HG03108 (cell line): Measurements from ENCODE around the gene PILRB.
"Not testable (repeated sequence)": the region's sequence is repeated elsewhere in the genome, so short reads cannot be mapped to it uniquely, and the experiment has no call there.

ENCODE experiments used
- ATAC-seq: cut with Tn5 transposase; IDR thresholded peaks from one replicate; pipeline ENCODE4 v1.9.1; 2021; ENCODE audit warnings: moderate library complexity; ENCODE audit not compliant: unreplicated experiment

Gene PILRB

DNA sequence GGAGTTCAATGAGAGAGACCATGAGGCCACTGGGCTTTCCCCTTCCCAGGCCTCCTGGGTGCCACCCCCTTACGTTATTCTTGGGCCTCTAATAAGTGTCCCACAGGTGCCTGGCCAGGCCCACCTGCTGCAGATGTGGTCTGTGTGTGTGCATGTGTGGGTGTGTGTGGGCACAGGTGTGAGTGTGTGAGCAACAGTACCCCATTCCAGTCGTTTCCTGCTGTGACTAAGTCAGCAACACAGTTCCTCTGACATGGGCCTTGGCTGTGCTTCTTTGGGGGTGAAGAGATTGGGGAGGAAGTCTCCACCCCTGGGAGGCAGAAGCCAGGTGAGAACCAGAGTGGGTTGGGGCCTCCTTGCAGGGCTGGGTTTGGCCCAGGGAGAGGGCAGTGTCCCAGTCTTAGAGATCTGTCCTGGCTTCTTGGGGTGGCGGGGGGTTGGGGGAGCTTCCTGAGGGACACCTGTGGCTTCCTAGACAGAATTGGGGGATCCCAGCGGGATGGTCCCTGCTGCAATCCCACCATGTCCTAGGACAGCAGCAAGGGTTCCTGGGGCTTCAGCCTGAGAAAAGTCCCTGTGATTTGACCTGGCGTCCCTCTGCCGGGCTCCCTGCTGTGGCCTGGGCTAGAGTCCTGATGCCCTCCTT lies 4.1 kb upstream of the PILRB start:
- ATAC-seq: no peak

DNA sequence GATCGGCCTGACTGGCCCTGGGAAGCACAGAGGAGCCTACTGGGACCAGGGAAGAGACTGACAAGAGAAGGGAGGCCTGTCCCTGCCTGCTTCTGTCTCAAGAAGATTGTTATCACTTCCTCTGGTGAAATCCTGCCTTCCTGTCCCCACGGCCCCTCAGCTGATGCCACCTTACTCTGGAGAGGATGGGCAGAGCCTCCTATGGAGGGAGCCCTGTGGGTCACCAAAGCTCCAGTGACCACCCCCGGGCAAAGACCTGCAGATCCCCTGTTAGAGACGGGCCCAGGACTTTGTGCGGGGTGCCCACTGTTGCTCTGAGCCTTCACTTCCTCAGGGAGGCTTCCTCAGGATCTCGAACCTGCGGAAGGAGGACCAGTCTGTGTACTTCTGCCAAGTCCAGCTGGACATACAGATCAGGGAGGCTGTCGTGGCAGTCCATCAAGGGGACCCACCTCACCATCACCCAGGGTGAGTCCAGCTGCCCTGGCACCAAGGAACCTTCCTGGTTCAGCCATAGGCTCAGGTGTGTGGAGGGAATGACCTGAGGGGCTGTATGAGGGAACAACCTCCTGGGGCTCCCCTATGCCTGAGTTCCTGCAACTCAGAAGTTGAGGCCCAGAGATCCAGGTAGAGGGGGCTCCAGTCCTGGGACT lies 1.4 kb upstream of the PILRB start:
- ATAC-seq: no peak

DNA sequence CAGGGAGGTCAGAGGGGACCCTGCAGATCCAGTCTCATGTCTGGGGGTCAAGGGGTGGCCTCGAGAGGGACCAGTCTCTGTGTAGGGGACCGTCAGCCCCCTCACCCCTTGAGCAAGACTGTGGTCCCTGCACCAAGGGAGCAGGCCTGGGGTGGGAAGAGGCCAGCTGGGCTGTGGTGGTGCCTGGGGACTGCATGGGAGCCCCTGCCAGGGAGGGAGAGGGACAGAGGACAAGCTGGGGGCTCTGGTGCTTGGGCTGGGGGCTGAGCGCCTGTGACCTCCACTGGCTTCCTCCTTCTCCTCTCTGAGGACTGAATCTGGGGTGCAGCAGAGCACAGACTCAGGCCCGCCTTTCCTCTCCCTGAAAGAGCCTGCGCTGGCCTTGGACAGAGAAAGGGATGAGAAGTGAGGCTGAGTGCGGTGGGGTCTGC lies 771 bp upstream of the PILRB start:
- ATAC-seq: no peak

DNA sequence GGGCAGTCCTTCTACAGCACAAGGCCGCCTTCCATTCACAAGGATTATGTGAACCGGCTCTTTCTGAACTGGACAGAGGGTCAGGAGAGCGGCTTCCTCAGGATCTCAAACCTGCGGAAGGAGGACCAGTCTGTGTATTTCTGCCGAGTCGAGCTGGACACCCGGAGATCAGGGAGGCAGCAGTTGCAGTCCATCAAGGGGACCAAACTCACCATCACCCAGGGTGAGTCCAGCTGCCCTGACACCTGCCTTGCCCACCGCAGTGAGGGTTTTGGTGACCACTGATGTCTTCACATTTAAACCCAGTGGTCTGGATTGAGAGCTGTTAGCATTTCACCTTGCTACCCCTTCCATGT lies 918 bp downstream of the PILRB start:
- no peak for ATAC-seq

DNA sequence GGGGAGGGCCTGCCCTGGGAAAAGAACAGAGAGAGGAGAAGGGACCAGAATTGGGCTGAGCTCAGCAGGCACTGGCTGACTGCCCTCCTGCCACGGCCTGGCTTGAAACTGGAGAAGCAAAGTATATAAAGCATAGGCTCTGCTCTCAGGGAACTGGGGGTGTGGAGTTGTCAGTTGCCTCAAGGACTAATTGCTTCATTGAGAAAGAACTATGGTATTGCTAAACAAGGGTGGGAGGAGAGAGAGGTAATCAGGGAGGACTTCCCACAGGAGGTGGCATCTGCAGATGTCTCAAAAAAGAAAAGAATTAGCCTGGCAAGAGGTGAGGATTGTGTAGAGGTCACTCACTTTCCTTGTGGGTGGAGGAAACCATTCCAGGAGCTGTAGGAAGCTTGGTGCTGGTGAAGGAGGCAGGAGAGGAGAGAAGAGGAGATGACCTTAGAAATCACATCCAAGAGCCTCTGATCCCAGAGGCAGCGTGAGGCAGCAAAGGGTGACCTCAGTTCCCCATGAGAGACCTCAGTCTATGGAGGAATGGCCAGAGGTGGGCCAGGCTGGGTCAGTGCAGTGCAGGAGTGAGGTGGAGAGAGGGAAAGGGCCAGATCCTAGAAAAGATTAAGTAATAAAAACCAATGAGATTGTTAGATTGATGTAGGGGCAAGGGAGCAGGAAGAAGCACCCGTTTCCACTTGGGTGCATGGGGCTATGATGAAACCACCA lies 2.4 kb downstream of the PILRB start:
- ATAC-seq: no peak

DNA sequence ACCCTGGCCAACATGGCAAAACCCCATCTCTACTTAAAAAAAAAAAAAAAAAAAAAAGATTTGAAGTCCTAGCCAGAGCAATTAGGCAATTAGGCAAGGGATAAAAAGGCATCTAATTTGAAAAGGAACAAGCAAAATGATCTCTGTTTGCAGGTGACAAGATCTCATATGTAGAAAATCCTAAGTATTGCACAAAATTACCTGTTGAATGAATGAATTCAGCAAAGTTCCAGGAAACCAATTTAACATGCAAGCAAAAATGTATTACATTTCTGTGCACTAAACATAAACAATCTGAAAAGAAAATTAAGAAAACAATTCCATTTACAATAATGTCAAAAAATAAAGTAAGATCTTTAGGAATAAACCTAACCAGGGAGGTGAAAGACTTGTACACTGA lies 5.2 kb downstream of the PILRB start:
- ATAC-seq: no peak

DNA sequence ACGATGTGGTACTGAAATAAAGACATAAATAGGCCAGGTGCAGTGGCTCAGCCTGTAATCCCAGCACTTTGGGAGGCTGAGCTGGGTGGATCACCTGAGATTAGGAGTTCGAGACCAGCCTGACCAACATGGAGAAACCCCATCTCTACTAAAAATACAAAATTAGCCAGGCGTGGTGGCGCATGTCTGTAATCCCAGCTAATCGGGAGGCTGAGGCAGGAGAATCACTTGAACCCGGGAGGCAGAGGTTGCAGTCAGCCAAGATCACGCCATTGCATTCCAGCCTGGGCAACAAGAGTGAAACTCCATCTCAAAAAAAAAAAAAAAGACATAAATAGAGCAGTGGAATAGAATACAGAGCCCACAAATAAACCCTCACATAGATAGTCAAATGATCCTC lies 5.9 kb downstream of the PILRB start:
- ATAC-seq: not testable (repeated sequence)

DNA sequence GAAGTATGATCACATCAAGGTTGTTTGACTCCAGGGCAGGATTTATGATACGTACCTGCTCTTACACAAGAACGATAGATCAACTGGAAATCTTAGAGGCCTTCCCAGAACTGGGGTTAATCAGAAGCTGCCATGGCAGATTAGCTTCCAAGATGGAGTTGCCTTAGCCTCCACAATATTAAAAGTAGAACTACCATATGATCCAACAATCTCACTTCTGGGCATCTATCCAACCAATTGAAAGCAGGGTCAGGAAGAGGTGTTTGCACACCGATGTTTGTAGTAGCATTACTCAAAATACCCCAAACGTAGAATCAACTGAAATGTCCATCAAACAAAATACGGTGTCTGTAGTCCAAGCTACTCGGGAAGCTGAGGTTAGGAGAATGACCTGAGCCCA lies 6.6 kb downstream of the PILRB start:
- no peak for ATAC-seq

DNA sequence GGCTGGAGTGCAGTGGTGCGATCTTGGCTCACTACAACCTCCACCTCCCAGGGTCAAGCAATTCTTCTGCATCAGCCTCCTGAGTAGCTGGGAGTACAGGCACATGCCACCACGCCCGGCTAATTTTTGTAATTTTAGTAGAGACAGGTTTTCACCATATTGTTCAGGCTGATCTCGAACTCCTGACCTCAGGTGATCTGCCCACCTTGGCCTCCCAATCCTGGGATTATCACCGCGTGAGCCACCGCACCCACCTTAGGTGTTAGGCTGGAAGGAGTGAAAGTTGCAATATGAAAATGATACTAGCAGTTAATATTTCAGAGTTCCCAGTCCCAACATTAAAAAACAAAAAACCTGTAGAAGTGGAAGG lies 8.1 kb downstream of the PILRB start:
- not testable (repeated sequence) for ATAC-seq

DNA sequence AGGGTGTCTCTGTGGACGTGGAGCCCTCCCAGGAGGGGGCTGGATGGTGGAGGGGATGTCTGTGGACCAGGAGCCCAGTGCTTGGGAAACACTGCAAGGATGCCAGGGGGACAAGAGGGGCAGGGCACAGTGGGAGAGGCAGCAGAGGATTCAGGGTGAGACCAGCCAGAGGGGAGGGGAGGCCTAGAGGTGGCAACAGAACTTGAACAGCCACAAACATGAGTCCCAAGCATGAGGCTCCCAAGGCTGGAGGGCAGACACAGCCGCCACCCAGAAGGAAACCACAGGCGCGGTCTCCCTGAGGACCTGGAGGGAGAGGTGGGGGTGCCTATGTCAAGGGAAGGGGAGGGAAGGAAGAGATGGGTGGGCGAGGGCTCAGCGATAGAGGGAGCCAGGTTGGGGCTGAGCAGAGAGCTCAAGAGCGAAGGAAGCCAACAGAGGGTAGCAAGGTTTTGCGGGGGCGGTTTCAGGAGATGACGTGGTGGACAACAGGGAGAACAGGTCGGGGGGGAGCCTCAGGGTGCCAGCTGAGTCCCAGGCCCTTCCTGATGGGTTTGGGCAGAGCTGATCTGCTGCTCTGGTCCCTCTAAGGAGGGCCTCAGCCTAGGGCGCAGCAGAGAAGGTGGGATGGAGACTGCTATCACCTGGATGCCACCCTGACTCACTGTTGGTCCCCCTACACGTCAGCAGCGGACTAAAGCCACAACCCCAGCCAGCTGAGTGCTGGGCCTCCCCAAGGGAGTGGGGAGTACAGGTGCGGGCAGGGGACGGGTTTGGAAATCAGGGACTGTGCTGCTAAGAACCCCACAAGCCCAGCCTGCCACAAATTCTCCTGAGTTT lies 8.7 kb downstream of the PILRB start:
- no peak for ATAC-seq

DNA sequence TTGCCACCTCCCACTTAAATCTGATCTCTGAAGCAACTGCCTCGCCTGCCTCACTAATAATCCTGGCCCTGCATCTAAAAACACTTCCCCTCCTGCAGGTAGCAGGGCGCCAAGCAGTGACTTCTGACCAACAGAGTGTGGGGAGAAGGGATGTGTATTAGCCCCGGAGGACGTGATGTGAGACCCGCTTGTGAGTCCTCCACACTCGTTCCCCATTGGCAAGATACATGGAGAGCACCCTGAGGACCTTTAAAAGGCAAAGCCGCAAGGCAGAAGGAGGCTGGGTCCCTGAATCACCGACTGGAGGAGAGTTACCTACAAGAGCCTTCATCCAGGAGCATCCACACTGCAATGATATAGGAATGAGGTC lies 9.3 kb downstream of the PILRB start:
- no peak for ATAC-seq

DNA sequence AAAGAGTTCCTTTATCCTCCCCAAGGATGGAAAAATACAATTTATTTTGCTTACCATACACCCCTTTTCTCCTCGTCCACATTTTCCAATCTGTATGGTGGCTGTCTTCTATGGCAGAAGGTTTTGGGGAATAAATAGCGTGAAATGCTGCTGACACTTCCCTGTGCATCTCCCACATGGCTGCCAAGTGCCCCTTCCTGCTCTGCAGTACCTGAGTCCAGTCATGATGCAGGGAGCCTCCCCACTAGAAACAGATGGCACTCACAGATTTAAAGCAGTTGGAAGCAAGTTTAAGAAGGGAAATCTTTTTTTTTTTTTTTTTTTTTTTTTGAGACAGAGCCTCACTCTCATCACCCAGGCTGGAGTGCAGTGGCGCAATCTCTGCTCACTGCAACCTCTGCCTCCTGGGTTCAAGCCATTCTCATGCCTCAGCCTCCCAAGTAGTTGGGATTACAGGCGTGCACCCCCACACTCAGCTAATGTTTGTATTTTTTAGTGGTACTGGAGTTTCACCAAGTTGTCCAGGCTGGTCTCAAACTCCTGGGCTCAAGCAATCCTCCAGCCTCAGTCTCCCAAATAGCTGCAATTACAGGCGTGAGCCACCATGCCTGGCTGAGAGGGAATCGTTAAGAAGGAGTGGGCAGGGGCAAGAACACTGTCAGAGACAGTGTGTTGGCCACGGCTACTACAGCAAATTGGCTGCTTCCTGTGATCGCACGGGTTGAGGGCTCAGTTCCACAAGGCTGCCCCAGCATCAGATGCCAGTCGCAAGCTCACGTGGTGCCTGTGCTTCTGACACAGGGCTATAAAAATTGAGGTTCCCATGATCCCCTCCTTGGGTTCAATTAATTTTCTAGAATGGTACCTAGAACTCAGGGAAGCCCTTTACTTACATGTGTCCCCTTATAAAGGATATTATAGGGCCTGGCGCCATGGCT lies 10.0 kb downstream of the PILRB start:
- no peak for ATAC-seq

DNA sequence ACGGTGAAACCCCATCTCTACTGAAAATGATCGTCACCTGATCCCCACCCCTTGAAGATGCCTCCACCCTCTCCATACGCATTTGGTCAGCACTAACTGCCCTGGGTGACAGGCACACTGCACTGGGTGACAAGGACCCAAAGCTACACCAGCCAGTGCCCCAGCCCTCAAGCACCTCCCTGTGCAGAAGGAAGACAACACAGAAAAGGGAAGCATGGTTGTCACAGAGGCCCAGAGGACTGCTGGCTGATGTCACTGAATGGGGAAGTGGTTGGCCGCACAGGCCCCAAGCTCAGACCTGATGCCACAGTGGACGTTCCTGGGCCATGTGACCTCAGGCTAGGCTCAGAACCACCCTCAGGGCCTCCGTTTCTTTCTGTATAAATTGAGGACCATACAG lies 11.2 kb downstream of the PILRB start:
- peak; percentile 52 for ATAC-seq

DNA sequence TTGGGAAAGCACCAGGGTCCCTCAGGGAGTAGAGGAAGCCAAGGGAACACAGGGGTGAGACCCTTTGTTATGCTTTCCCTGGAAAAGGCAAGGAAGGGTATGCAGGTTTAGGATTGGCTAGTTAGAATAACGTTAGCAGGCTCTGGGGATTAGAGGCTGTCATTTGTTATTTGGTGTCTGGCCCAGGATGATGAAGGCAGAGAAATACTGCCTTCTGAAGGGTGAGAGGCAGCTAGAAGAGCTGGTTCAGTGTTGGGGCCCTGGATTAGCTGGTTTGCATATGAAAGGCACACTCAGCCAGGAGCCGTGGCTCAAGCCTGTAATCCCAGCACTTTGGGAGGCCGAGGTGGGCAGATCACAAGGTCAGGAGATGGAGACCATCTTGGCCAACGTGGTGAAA lies 12.4 kb downstream of the PILRB start:
- no peak for ATAC-seq

DNA sequence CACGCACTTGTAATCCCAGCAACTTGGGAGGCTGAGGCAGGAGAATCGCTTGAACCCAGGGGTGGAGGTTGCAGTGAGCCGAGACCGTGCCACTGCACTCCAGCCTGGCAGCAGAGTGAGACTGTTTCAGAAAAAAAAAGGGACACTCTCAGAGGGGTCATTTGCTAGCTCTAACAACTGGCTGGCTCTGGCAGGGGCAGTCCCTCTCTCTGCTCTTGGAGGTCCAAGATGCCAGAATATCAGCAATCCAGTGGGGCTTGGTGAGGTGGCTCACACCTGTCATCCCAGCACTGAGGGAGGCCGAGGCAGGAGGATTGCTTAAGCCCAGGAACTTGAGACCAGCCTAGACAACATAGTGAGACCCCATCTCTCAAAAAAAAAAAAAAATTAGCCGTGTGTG lies 12.8 kb downstream of the PILRB start:
- ATAC-seq: no peak

DNA sequence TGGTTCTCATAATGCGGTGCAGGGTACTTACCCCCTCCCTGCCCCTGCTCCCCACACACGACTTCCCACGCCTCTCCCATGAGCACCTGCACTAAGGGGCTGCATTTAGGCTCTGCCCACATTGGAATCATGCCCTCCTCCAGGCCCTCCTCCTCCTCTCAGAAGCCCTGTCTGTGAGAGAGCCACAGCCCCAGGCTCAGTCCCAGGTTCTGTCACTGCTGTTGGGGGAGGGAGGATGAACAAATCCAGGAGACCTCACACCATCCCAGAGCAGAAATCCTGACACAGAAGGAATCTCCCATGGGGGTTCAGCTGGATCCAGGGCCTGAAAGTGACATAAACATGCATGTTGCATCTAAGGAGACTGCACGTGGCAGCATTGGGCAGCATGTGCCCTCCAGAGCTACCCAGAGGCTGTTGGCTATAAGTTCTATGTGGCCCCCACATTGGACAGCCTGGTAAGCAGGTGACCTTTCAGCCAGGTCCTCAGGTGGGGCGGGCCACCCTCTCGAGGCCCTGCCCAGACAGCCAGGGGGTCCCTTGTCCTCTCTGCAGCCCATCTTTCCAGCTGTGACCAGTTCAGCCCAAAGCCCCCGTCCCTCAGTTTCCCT lies 13.7 kb downstream of the PILRB start:
- no peak for ATAC-seq

DNA sequence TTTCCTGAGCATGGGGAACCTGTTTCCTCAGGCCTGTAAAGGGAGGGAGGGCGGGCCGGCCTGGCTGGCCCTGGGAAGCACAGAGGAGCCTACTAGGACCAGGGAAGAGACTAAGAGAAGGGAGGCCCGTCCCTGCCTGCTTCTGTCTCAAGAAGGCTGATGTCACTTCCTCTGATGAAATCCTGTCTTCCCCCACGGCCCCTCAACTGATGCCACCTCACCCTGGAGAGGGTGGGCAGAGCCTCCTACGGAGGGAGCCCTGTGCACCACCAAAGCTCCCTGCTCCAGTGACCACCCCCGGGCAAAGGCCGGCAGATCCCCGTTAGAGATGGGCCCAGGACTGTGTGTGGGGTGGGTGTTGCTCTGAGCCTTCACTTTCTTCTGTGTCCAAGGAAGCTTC lies 14.3 kb downstream of the PILRB start:
- no peak for ATAC-seq

DNA sequence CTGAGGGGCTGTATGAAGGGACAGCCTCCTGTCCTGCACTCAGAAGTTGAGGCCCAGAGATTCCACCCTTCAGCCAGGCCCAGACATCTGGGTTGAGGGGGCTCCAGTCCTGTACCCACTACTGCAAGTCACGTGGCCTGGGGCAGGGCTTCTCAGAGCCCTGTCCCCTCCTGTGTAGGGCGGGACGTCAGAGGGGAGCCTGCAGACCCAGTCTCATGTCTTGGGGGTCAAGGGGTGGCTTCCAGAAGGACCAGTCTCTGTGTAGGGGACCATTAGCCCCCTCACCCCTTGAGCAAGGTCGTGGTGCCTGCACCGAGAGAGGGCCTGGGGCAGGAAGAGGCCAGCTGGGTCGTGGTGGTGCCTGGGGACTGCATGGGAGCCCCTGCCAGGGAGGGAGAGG lies 14.8 kb downstream of the PILRB start:
- no peak for ATAC-seq

DNA sequence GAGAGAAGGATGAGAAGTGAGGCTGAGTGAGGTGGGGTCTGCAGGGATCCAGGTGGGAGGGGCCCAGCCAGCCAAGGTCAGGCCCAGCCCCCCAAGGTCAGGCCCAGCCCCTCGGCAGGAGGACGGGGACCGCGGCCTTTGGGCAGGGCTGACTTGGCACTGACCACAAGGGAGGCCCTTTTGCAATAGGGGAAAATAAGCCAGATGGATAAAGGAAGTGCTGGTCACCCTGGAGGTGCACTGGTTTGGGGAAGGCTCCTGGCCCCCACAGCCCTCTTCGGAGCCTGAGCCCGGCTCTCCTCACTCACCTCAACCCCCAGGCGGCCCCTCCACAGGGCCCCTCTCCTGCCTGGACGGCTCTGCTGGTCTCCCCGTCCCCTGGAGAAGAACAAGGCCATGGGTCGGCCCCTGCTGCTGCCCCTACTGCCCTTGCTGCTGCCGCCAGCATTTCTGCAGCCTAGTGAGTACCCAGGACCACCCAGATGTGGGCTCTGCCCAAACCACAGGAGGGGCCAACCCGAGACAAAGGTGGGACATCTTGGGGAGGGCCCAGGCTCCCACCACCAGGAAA lies 15.4 kb downstream of the PILRB start, which contains the start of gene PILRA:
PILRA (plus strand) TSS at position 227 of the 571 bp plus-strand sequence; CDS start at position 397, 170 bp downstream.
- ATAC-seq: no peak
